Upper lobe of left lung (tissue), 4 donors: ENCODE measurements around the gene GET3.

ENCODE experiments used
- CTCF ChIP-seq, 6 experiments: fragments of 450-650 bp in 4 of 6; fragments of 200-600 bp in 2 of 6; sonication (generic) in 2 of 6; IDR thresholded peaks; one replicate each; pipeline ENCODE4 v1.5.1; 2016 to 2019; ENCODE audit warnings: antibody characterized with exemption in 6 of 6
- EP300 ChIP-seq, 4 donors: sonication (generic); formaldehyde crosslinking; IDR thresholded peaks; one replicate each; pipeline ENCODE4 v1.5.1; 2017; ENCODE audit warnings: antibody characterized with exemption in 4 of 4, control low read depth in 2 of 4
- POLR2A ChIP-seq, 4 donors: fragments of 450-650 bp; IDR thresholded peaks; one replicate each; pipeline ENCODE4 v1.5.1; 2016 to 2017; ENCODE audit warnings: antibody characterized with exemption in 4 of 4, mild to moderate bottlenecking in 2 of 4
- POLR2AphosphoS5 ChIP-seq, 2 donors: sonication (generic); formaldehyde crosslinking; IDR thresholded peaks; one replicate each; pipeline ENCODE4 v1.5.1; 2017; ENCODE audit warnings: antibody characterized with exemption in 2 of 2

GRCh38 chr19:12796146-12797071 lies 59.1 kb downstream of the GET3 start:
- TF ChIP-seq EP300 (IDR thresholded peaks at IDR 0.05) (no peak), CTCF (IDR thresholded peaks at IDR 0.05) (peak; percentile 88 to 98 (median 98)), POLR2AphosphoS5 (IDR thresholded peaks at IDR 0.05) (peak; percentile 6 to 68), POLR2A (IDR thresholded peaks at IDR 0.05) (peak in 2 of 4 donors; percentile 26 to 34)
